CD4-positive, alpha-beta T cell (primary cell): ENCODE data around the gene DDX53. TPM values are rescaled to one million over a fixed set of nuclear protein-coding genes. Genes with fewer than 3 reads are reported as not detected.

ENCODE experiments used
- ATAC-seq: fragments of 200-7000 bp; cut with Tn5 transposase; one replicate; pipeline ENCODE4 v1.10.0; 2022; ENCODE audit warnings: mild to moderate bottlenecking; ENCODE audit not compliant: poor library complexity
- CTCF ChIA-PET: fragments of 350-600 bp; sonication (Branson Sonifier 250); formaldehyde crosslinking; loops from one replicate; lab custom pipeline; 2021; ENCODE audit warnings: antibody characterized with exemption, inconsistent platforms; lab: Charles Lee
- POLR2A ChIA-PET: fragments of 350-600 bp; sonication (Branson Sonifier 250); formaldehyde crosslinking; loops from one replicate; lab custom pipeline; 2021; ENCODE audit warnings: antibody characterized with exemption, inconsistent platforms; lab: Charles Lee
- DNase-seq, 14 experiments: peaks; one replicate each; pipeline ENCODE4 v3.0.0-alpha.2; 2013 to 2020; ENCODE audit warnings: mixed read lengths in 2 of 14
- H3K27ac ChIP-seq, 2 donors: one replicate each; pipeline versions ENCODE4 v1.5.1 to v1.7.0; 2013; ENCODE audit warnings: low read length in 2 of 2, low read depth in 1 of 2, mild to moderate bottlenecking in 1 of 2
- H3K27me3 ChIP-seq, 2 experiments: 1 replicate in 1 of 2; 2 replicates in 1 of 2; pipeline versions ENCODE4 v1.6.1 to v1.7.0; 2013; ENCODE audit warnings: low read length in 2 of 2, control low read depth in 1 of 2, mild to moderate bottlenecking in 1 of 2, moderate library complexity in 1 of 2; ENCODE audit not compliant: insufficient read depth in 2 of 2, control insufficient read depth in 1 of 2
- H3K36me3 ChIP-seq: one replicate; pipeline ENCODE4 v1.6.1; 2013; ENCODE audit warnings: low read length, control low read depth; ENCODE audit not compliant: insufficient read depth
- H3K4me1 ChIP-seq: one replicate; pipeline ENCODE4 v1.6.1; 2013; ENCODE audit warnings: low read length, control low read depth; ENCODE audit not compliant: insufficient read depth
- H3K4me3 ChIP-seq: one replicate; pipeline ENCODE4 v1.5.1; 2013; ENCODE audit warnings: mild to moderate bottlenecking, low read length, moderate library complexity
- H3K9me3 ChIP-seq, 2 experiments: 1 replicate in 1 of 2; 2 replicates in 1 of 2; pipeline versions ENCODE4 v1.6.1 to v1.7.0; 2013; ENCODE audit warnings: low read length in 2 of 2, mild to moderate bottlenecking in 2 of 2, control low read depth in 1 of 2, moderate library complexity in 1 of 2; ENCODE audit not compliant: control insufficient read depth in 1 of 2, insufficient read depth in 1 of 2
- H3K27ac Mint-ChIP-seq: one replicate; pipeline ENCODE4 v1.8.0; 2020; ENCODE audit warnings: mixed read lengths
- H3K27me3 Mint-ChIP-seq: one replicate; pipeline ENCODE4 v1.8.0; 2021; ENCODE audit warnings: mixed read lengths
- H3K36me3 Mint-ChIP-seq: one replicate; pipeline ENCODE4 v1.8.0; 2021; ENCODE audit warnings: low read depth, mixed read lengths
- H3K4me1 Mint-ChIP-seq: one replicate; pipeline ENCODE4 v1.8.0; 2021; ENCODE audit warnings: low read depth, mixed read lengths
- H3K4me3 Mint-ChIP-seq: one replicate; pipeline ENCODE4 v1.8.0; 2020; ENCODE audit warnings: mild to moderate bottlenecking, mixed read lengths
- H3K9me3 Mint-ChIP-seq: one replicate; pipeline ENCODE4 v1.8.0; 2020; ENCODE audit warnings: mixed read lengths
- CTCF ChIP-seq: fragments of 200-600 bp; IDR thresholded peaks from one replicate; pipeline ENCODE4 v1.8.0; 2022; ENCODE audit warnings: antibody characterized with exemption, mild to moderate bottlenecking
- intact Hi-C, 2 experiments: fragments of 100-400 bp; cut with DNase I in 1 of 2; cut with micrococcal nuclease in 1 of 2; formaldehyde crosslinking; loops; one replicate each; pipeline versions ENCODE4 v1.15.1 to v1.9.0; 2023 to 2025; cut with DNase I, micrococcal nuclease
- total RNA-seq, 174 experiments: library from RNA in 2 of 174; stranded (reverse) in 2 of 174; gene quantifications; one replicate each; pipeline ENCODE4 v1.2.3 and lab custom pipeline; 2021 to 2026

The DDX53 gene
- total RNA-seq, 2 experiments from 2014 or later = not detected

GRCh38 chrX:22968494-22968893 is 31.3 kb upstream of the DDX53 start:
- POLR2A ChIA-PET = no interaction called here
- Histone ChIP-seq H3K27me3 (no peaks in the 10 kb centered on the region), H3K4me1 (no peaks in the 10 kb centered on the region), H3K4me3 (no peak overlapping the region), H3K36me3 (no peaks in the 10 kb centered on the region), H3K27ac (no peak overlapping the region), H3K9me3 (no peaks in the 10 kb centered on the region)
- DNase-seq (no peak), ATAC-seq (no peak)
- CTCF ChIA-PET = no interaction called here
- H3K9me3 Mint-ChIP-seq = no peaks in the 10 kb centered on the region
- H3K4me3 Mint-ChIP-seq = no peak overlapping the region
- H3K4me1 Mint-ChIP-seq = no peaks in the 10 kb centered on the region
- no peaks in the 10 kb centered on the region for H3K36me3 Mint-ChIP-seq
- no peak overlapping the region for H3K27ac Mint-ChIP-seq
- no peaks in the 10 kb centered on the region for H3K27me3 Mint-ChIP-seq
- no peak for TF ChIP-seq CTCF
- intact Hi-C loops = no loop called here

- Histone ChIP-seq H3K27me3 (no peaks in the 10 kb centered on the region), H3K4me1 (no peaks in the 10 kb centered on the region), H3K36me3 (no peaks in the 10 kb centered on the region), H3K9me3 (no peaks in the 10 kb centered on the region), H3K4me3 (no peak overlapping the region), H3K27ac (no peak overlapping the region)
- DNase-seq = no peak
- Mint-ChIP-seq H3K4me1 (no peaks in the 10 kb centered on the region), H3K4me3 (no peak overlapping the region), H3K27ac (no peak overlapping the region), H3K27me3 (no peaks in the 10 kb centered on the region), H3K36me3 (no peaks in the 10 kb centered on the region), H3K9me3 (no peaks in the 10 kb centered on the region)
- POLR2A ChIA-PET = no interaction called here
- no peak for TF ChIP-seq CTCF
- intact Hi-C loops = no loop called here
- no peak for ATAC-seq
- CTCF ChIA-PET = no interaction called here
Observed at GRCh38 chrX:22969411-22969810, 30.3 kb upstream of the DDX53 start.

GRCh38 chrX:22970861-22971260 is 28.9 kb upstream of the DDX53 start:
- Mint-ChIP-seq H3K27me3 (no peaks in the 10 kb centered on the region), H3K4me3 (no peak overlapping the region), H3K4me1 (no peaks in the 10 kb centered on the region), H3K36me3 (no peaks in the 10 kb centered on the region), H3K9me3 (no peaks in the 10 kb centered on the region), H3K27ac (no peak overlapping the region)
- no peak for DNase-seq
- no peaks in the 10 kb centered on the region for H3K27me3 ChIP-seq
- no peak overlapping the region for H3K27ac ChIP-seq
- H3K4me1 ChIP-seq = no peaks in the 10 kb centered on the region
- no peaks in the 10 kb centered on the region for H3K9me3 ChIP-seq
- no peaks in the 10 kb centered on the region for H3K36me3 ChIP-seq
- H3K4me3 ChIP-seq = no peak overlapping the region
- ATAC-seq = no peak
- POLR2A ChIA-PET = no interaction called here
- CTCF ChIA-PET = no interaction called here
- TF ChIP-seq CTCF = no peak
- intact Hi-C loops = no loop called here
